Measurements from ENCODE around the gene KIF26B.

GRCh38 chr1:245730801-245731200 is 576.0 kb downstream of the KIF26B start:
- TF ChIP-seq POLR2A (IDR thresholded peaks at IDR 0.05): no peak
- no peak for TF ChIP-seq CTCF (IDR thresholded peaks at IDR 0.05)
- TF ChIP-seq EP300 (IDR thresholded peaks at IDR 0.05): no peak

Data from stomach (tissue), 4 donors.